Measurements from ENCODE around the gene GJD3.

GJD3 gene

DNA sequence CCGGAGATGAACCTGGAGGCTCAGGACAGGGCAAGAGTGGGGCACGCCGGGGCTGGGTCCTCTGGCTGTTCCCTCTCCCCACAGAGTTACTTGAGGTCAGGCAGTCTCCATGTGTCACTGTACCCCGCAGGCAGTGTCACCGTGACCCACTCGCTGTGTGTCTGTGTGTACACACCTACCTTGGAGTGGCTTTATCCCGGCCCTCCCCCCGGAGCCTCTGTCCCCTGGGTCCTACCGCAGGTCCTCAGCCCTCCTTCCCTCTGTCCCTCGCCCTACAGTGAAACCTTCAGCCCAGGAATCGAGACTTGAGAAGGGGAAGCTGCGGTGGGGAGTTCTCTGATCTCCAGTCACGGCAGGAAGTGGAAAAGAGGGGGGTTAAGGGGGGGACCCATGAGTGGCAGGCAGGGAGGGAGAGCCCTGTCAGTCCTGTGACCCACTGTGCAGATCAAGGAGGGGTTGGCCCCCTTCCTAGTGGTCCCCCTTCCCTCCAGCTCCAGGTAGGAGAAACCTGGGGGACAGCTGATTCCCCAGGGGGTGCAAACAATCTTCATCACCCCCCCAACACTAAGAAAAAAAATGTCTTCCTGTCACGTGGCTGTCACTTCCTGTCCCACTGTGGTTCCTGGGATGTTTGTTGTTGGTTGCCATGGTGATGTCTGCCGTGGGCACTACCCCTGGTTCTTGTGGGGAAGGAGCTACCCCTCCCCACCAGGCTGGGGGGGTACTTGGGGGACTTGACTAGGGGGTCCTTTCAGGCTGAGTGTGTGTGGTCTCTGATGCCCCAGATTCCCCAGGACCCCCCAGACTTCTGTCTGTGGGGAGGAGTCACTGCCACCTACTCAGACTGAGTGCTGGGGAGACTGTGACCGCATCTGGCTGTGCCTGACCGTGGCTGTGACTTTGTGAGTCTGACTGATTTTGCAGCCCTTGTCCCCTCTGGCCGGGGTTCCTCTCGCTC lies 41.9 kb downstream of the GJD3 start:
- peak; percentile 79 for DNase-seq (ENCODE audit: low read depth)

DNA sequence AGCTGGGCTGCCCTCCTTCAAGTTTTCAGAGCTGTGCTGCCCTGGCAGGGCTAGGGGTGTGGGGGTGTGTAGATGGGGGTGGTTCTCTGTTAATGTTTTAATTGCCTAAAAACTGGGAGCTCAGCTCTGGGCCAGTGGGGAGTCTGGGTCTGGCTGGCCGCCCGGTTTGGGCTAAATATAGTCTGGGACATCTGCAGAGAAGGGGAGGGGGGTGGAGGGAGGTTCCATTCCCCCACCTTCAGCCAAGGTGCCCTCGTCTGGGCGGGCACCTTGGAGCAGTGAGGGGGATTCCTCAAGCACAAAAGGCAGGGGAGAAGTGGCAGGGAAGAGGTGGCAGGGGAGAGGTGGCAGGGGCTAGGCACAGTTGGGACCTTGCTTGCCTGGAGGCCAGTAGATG lies 42.6 kb downstream of the GJD3 start:
- DNase-seq (ENCODE audit: low read depth), result no peak

DNA sequence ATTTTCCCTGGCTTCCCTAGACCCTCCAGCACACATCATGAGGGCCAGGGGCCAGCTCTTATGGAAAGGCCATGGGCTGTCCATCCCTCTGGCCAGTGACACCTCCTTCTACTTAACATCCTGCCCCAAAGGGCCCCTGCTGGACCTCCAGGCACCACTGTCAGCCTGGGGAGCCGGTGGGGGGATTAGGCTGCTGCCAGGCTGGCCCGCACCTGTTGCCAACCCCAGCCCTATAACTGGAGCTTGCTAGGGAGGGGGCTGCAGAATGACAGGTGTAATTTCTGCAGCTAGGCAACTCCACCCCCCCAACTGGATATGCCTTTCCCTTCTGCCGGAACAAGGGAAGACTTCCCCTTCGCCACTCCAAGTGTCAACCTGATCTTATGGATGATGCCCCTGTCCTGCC lies 43.0 kb downstream of the GJD3 start:
- DNase-seq (ENCODE audit: low read depth), result no peak

- DNase-seq (ENCODE audit: low read depth), result peak; percentile 56
Measured at GRCh38 chr17:40320756-40321523, 43.6 kb downstream of the GJD3 start.

DNA sequence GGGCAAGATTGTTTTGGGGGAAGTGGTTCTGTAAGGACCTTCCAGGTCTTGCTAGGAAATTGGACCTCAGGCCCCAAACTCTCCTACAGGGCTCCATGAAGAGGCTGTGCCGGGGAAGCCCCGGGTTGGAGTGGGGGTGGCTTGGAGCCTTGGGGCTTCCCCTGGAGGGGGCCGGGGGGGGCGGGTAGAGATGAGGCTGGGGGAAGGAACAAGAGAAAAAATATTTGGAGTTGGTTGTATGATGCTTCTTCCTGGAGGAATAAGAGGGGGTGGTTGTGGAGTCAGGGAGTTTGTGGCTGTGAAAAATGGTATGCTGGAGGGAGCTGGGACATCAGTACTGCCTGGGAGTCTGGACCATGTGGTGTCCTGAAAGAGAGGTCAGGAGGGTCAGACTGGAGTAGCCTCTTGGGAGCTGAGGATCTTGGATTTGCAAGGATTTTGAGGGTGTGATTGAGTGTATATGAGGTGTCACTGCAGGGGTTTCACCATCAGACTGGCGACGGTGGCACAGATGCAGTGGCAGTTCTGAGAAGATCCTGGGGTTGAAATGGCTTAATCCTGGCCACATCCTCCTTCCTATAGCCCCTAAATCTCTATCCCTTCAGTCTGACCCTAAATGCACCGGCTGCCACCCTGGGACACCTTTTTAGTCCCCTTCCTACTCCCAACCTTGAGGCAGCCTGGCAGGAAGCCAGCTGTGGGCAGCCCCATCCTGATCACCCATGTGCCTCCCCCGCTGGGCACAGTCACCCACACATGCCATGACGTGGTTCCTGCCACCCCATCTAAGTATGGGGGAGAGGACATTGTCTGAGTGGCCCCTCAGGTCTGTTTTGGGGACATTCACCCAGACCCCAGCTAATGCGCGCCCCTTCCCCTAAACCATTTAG lies 44.6 kb downstream of the GJD3 start:
- DNase-seq (ENCODE audit: low read depth), result peak; percentile 78

- no peak for DNase-seq (ENCODE audit: low read depth)
Measured at GRCh38 chr17:40318830-40319391, 45.6 kb downstream of the GJD3 start.

DNA sequence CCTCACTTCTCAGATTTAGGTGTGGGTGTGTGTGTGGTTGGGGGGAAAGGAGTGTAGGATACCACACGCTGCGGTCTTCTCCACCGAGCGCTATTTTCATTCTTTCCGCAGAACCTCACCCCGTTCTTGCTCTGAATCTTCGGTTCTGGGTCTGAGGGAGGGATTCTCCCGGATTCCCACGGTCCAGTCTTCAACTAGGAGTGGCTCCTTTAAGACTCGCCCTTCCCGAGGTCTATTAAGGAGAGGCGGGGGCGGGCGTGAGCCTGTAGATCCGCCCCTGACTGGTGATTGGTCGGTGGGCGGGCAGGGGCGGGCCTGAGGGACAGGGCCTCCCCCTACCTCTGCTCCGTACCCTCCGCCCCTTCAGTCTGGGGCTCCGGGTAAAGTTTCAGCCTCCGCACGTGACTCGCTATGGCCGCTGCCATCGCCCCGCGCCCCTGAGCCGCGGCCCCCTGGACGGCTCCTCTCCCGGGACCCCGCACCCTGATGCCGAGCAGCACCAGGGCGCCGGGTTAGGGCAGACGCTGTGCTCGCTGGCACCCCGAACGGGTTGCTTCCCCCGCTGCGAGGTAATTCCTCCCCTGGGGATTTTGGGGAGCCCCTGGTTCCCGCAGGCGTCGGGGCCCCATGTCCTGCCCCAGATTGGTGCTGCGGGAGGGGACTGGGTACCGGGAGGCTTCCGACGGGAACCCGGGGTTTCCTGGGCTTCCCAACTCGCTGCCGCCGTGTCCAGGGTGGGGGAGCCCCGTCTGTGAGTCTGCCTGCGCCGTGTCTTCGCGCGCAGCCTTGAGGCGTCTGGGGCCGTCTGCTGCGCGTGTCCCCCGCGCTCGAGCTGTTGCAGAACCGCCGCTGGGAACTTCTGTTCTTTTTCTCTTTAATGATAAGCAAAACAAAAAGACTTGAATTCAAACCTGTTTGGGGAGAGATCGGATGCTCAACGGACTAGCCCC lies 46.4 kb downstream of the GJD3 start:
- peak; percentile 90 for DNase-seq (ENCODE audit: low read depth)

DNA sequence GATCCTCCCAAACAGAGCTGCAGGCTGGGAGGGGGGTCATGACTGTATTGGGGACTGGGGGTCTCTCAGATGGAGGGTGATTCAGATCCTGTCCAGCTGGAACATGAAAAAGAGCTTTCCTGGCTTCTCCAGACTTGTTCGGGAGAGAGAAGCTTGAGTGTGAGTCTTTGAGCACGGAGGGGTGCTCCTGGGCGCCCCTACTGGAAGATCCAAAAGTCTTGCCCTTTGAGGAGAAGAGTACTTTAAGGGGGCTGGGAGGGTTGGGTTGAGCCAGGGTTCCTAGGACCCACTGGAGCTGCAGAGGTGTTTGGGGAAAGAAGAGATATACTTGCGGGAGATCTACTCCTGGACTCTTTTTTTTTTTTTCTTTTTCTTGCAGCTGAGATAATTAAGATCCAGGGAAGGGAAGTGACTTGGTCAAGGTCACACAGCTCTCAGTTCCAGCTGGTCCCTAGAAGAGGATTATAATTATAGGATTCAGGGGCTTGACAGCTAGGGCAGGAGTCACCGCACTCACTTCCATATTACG lies 47.1 kb downstream of the GJD3 start:
- DNase-seq (ENCODE audit: low read depth), result peak; percentile 45

GRCh38 chr17:40316571-40317344 lies 47.8 kb downstream of the GJD3 start:
- no peak for DNase-seq (ENCODE audit: low read depth)

DNA sequence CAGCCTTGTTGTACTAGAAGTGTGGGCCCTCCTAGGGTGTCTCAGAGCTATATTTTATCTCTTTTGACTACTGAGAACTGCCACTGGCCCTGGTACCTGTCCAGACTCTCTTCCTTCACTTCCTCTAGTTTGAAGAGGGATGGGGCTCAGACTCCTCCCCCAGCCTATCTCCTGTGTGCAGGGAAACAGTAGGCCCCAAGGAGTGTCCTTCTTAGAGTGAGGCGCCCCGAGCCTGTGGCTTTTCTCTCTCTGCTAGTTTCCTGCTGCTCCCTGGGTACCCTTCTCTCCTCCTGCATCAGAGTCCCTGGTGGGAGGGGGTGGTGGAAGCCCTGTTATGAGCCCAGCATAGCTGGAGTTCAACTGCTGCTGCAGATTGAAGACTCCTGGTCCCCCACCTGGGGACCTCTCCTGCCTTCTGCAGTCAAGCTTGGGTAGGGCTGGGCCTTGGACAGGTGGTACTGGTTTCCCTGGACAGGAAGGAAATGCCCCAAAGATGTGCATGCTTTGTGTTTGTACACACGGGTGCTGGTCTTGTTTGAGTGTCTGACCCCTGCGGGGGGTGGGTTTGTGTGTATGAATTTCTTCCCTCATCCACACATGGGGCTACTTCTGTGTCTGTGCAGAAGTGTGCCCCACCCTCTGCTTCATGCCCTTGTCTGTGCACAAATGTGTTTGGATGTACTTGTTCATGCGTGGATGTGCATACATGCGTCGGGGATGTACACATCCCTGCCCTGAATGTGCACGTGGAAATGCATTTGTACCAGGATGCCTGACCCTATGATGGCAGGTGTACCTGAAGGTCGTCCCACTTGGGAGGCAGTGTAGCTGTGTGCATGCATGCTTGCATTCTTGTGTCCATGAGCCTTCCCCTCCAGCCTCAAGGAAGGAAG lies 48.6 kb downstream of the GJD3 start:
- no peak for DNase-seq (ENCODE audit: low read depth)

DNA sequence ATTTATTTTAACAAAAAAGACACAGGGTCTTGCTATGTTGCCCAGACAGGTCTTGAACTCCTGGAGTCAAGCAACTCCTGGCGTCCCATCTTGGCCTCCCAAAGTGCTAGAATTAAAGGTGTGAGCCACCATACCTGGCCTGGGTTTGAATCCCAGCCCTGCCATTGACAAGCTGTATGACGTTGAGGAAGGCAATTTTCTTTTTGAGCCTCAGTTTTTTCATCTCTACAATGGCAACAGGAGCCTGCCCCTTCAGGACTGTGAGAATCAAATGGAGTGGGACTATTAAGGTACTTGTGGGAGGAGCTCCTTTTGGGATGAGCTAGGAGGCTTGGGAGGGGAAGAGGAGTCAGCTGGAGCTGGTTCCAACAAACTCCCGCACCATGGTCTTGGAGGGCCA lies 49.3 kb downstream of the GJD3 start:
- no peak for DNase-seq (ENCODE audit: low read depth)

GRCh38 chr17:40314584-40314956 lies 50.0 kb downstream of the GJD3 start:
- DNase-seq (ENCODE audit: low read depth), result peak; percentile 86

DNA sequence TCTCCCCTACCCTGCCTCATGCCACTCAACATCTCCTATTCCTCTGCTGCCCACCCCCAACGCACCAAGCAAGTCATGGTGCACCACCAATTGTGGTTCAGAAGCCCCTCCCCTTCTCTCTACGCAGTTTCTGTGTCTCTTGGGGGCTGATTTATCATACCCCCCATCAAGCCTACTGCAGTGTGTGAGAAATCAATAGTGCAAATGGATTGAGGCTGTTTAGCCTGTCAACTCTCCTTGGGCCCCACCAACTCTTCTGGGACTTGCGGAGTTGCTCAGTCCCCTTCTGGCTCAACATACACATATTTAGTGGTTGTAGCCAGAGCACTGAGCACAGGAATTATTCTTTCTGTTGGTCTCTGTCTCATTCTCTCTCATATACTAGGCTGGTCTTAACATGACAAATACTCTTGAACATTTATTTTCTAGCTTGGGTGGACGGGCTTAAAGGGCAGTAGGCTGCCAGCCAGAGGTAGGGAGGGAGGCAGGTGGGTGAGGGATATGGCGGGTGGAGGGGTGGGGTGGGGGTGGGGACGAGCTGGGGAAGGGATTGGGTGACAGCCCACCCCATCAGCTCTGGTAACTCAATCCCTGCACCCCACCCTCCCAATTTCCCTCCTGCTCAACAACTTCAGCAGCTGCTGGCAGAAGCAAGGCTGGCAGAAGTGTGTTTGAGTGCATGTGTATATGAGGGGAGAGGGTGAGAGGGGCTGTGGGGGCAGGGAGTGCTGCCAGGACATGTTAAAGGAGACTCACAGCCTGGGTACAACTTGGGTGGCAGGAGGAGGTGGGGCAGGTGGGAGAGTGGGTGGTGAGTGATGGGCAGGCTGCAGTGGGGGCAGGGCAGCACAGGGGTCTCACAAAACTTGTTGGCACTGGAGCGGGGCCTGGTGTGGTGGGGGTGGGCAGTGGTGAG lies 50.6 kb downstream of the GJD3 start:
- no peak for DNase-seq (ENCODE audit: low read depth)

All from activated T-cell treated with anti-CD3 and anti-CD28 coated beads for 1 hour (primary cell).